ENCODE measurements around the gene LRRC74A.

LRRC74A gene

DNA sequence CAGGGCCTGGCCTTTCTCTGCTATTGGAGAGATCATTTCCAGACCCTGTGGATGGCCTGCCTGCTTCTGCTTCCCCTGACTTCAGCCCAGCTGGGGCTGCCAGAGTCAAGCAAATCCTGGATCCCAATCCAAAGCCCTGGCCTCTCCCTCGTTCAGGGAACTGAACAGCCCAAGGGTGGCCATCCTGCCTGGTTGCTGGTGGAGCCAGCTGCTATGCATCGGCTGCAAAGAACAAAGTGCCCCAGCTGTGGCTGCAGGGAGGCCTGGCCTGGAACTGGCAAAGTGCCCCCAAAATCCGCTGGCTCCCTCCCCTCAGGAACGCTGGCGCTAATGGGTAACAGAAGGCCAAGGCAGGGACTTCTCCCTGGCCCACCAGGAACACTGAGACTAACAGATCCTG is 56.4 kb downstream of the LRRC74A start:
- no peak overlapping the region for H3K27ac ChIP-seq (ENCODE audit: low read depth, low read length)
- H3K4me3 ChIP-seq (ENCODE audit: low read length): no peak overlapping the region
- no peaks in the 10 kb centered on the region for H3K9me2 ChIP-seq (replicated peaks; ENCODE audit: control insufficient read depth, low read length)
- H3F3A ChIP-seq (ENCODE audit: control insufficient read depth, insufficient read depth): no peaks in the 10 kb centered on the region
- H3K36me3 ChIP-seq (ENCODE audit: control insufficient read depth, low read length): no peaks in the 10 kb centered on the region
- H3K79me2 ChIP-seq (ENCODE audit: control insufficient read depth, low read length): no peaks in the 10 kb centered on the region
- H3K27me3 ChIP-seq (ENCODE audit: control insufficient read depth, low read length): peaks cover 19% of the 10 kb centered on the region
- H3K9me3 ChIP-seq (ENCODE audit: control insufficient read depth, insufficient read depth, low read length): no peaks in the 10 kb centered on the region
- H4K20me1 ChIP-seq (ENCODE audit: control insufficient read depth, insufficient read depth, low read depth, low read length): 0 out of 2 replicates have a peak, but pooled peaks cover 2% of the 10 kb centered on the region
- no peak overlapping the region for H3K4me2 ChIP-seq (ENCODE audit: low read length)
- no peaks in the 10 kb centered on the region for H3K4me1 ChIP-seq (ENCODE audit: control insufficient read depth, low read length)
- TF ChIP-seq EZH2phosphoT487 (IDR thresholded peaks at IDR 0.05; ENCODE audit: borderline replicate concordance, low read length): no peak
- TF ChIP-seq, protein P1, sequence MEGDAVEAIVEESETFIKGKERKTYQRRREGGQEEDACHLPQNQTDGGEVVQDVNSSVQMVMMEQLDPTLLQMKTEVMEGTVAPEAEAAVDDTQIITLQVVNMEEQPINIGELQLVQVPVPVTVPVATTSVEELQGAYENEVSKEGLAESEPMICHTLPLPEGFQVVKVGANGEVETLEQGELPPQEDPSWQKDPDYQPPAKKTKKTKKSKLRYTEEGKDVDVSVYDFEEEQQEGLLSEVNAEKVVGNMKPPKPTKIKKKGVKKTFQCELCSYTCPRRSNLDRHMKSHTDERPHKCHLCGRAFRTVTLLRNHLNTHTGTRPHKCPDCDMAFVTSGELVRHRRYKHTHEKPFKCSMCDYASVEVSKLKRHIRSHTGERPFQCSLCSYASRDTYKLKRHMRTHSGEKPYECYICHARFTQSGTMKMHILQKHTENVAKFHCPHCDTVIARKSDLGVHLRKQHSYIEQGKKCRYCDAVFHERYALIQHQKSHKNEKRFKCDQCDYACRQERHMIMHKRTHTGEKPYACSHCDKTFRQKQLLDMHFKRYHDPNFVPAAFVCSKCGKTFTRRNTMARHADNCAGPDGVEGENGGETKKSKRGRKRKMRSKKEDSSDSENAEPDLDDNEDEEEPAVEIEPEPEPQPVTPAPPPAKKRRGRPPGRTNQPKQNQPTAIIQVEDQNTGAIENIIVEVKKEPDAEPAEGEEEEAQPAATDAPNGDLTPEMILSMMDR (IDR thresholded peaks at IDR 0.05; ENCODE audit: low read depth, low read length, poor library complexity, severe bottlenecking): no peak

DNA sequence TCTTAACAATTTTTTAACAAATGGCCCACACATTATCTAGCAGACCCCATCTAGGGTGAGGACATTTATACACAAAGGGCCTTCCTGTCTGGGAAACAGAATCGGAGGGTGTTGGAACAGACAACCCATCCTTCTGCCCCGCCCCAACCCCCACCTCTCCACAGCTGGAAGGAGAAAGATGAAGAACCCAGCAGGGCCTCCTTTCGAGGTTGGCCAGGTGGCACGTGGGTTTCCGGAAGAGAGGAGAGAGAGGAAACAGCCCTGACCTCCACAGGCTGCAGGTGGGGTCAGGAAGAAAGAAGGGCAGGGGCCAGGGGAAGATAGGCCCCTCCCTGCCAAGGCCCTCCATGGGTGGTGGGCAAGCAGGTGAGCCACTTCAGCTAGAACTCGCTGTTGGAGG is 57.2 kb downstream of the LRRC74A start:
- Histone ChIP-seq H3F3A (ENCODE audit: control insufficient read depth, insufficient read depth) (no peaks in the 10 kb centered on the region), H3K4me3 (ENCODE audit: low read length) (no peak overlapping the region), H3K9me3 (ENCODE audit: control insufficient read depth, insufficient read depth, low read length) (no peaks in the 10 kb centered on the region), H3K79me2 (ENCODE audit: control insufficient read depth, low read length) (no peaks in the 10 kb centered on the region), H3K4me1 (ENCODE audit: control insufficient read depth, low read length) (no peaks in the 10 kb centered on the region), H3K9me2 (replicated peaks; ENCODE audit: control insufficient read depth, low read length) (no peaks in the 10 kb centered on the region), H4K20me1 (ENCODE audit: control insufficient read depth, insufficient read depth, low read depth, low read length) (0 out of 2 replicates have a peak, but pooled peaks cover 2% of the 10 kb centered on the region), H3K27me3 (ENCODE audit: control insufficient read depth, low read length) (peaks cover 24% of the 10 kb centered on the region), H3K36me3 (ENCODE audit: control insufficient read depth, low read length) (no peaks in the 10 kb centered on the region), H3K27ac (ENCODE audit: low read depth, low read length) (no peak overlapping the region), H3K4me2 (ENCODE audit: low read length) (no peak overlapping the region)
- TF ChIP-seq, protein P1 (IDR thresholded peaks at IDR 0.05; ENCODE audit: low read depth, low read length, poor library complexity, severe bottlenecking): no peak
- no peak for TF ChIP-seq EZH2phosphoT487 (IDR thresholded peaks at IDR 0.05; ENCODE audit: borderline replicate concordance, low read length)

DNA sequence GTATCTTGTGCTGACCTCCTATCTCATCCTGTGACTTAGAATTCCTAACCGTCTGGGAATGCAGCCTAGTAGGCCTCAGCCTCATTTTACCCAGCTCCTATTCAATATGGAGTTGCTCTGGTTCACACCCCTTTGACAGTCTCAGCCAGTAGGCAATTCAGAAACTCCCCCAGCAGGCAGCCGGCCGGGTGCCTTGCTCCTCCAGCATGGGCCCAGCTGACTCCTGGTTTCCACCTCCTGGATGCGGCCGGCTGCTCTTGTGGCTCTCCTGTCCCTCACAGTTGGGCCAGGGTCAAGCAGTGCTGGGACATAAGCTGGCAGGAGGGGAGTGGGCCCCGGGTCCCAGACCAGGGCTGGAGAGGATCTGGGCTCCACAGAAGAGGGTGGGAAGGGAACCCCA is 58.2 kb downstream of the LRRC74A start:
- no peaks in the 10 kb centered on the region for H3K9me3 ChIP-seq (ENCODE audit: control insufficient read depth, insufficient read depth, low read length)
- no peak overlapping the region for H3K27ac ChIP-seq (ENCODE audit: low read depth, low read length)
- no peaks in the 10 kb centered on the region for H3K79me2 ChIP-seq (ENCODE audit: control insufficient read depth, low read length)
- no peaks in the 10 kb centered on the region for H3K4me1 ChIP-seq (ENCODE audit: control insufficient read depth, low read length)
- no peak overlapping the region for H3K4me2 ChIP-seq (ENCODE audit: low read length)
- H3K36me3 ChIP-seq (ENCODE audit: control insufficient read depth, low read length): no peaks in the 10 kb centered on the region
- H3K27me3 ChIP-seq (ENCODE audit: control insufficient read depth, low read length): peaks cover 24% of the 10 kb centered on the region
- no peaks in the 10 kb centered on the region for H3F3A ChIP-seq (ENCODE audit: control insufficient read depth, insufficient read depth)
- no peak overlapping the region for H3K4me3 ChIP-seq (ENCODE audit: low read length)
- H4K20me1 ChIP-seq (ENCODE audit: control insufficient read depth, insufficient read depth, low read depth, low read length): 0 out of 2 replicates have a peak, but pooled peaks cover 2% of the 10 kb centered on the region
- H3K9me2 ChIP-seq (replicated peaks; ENCODE audit: control insufficient read depth, low read length): no peaks in the 10 kb centered on the region
- TF ChIP-seq, protein P1 (IDR thresholded peaks at IDR 0.05; ENCODE audit: low read depth, low read length, poor library complexity, severe bottlenecking): no peak
- TF ChIP-seq EZH2phosphoT487 (IDR thresholded peaks at IDR 0.05; ENCODE audit: borderline replicate concordance, low read length): no peak

All from DOHH2 (cell line).